GM12874 (cell line): ENCODE data around the gene FZD4.

Source experiments
- TF ChIP-seq, protein P1 (sequence below): IDR thresholded peaks from 2 replicates; pipeline ENCODE4 v1.5.1; 2011; ENCODE audit warnings: low read depth, mild to moderate bottlenecking, control low read depth, low read length, moderate library complexity; ENCODE audit not compliant: insufficient read depth

FZD4 gene

DNA sequence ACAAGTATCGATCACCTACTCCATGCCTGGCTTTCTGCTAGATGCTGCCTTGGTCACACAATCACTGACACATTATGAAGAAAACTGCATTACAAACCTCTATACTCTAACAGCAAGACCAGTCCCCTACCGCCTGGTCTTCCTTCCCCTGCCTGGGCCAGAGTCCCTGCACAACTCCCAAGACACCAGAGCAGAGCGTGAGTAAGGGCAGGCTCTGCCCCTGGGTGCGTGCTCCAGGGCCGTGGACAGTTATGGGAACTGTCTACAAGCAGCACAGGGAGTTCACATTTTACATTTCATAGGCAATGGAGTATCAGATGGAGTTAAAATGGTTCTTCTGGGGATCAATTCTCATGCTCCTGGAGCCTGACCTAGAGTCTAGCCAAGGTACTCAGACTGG, 6.5 kb downstream of the FZD4 start:
- TF ChIP-seq, protein P1, sequence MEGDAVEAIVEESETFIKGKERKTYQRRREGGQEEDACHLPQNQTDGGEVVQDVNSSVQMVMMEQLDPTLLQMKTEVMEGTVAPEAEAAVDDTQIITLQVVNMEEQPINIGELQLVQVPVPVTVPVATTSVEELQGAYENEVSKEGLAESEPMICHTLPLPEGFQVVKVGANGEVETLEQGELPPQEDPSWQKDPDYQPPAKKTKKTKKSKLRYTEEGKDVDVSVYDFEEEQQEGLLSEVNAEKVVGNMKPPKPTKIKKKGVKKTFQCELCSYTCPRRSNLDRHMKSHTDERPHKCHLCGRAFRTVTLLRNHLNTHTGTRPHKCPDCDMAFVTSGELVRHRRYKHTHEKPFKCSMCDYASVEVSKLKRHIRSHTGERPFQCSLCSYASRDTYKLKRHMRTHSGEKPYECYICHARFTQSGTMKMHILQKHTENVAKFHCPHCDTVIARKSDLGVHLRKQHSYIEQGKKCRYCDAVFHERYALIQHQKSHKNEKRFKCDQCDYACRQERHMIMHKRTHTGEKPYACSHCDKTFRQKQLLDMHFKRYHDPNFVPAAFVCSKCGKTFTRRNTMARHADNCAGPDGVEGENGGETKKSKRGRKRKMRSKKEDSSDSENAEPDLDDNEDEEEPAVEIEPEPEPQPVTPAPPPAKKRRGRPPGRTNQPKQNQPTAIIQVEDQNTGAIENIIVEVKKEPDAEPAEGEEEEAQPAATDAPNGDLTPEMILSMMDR, result no peak

DNA sequence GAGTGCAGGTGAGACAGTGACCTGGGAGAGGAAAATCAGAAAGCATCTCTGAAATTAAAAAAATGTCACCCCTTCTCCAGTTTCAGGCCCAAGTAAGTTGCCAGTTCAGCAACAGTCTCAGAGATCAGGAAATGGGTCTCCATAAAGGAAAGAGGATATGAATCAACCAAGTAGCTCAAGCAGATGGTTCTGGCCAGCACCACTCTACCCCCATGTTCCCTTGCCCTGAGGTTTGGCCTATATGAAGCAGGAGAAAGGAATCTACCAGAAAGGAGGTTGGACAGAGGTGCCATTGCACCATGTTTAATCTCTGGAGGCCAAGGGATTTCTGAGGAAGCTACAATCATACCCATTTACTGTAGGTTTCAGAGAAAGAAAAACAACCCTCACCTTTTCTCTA, 7.7 kb downstream of the FZD4 start:
- TF ChIP-seq, protein P1, result no peak

DNA sequence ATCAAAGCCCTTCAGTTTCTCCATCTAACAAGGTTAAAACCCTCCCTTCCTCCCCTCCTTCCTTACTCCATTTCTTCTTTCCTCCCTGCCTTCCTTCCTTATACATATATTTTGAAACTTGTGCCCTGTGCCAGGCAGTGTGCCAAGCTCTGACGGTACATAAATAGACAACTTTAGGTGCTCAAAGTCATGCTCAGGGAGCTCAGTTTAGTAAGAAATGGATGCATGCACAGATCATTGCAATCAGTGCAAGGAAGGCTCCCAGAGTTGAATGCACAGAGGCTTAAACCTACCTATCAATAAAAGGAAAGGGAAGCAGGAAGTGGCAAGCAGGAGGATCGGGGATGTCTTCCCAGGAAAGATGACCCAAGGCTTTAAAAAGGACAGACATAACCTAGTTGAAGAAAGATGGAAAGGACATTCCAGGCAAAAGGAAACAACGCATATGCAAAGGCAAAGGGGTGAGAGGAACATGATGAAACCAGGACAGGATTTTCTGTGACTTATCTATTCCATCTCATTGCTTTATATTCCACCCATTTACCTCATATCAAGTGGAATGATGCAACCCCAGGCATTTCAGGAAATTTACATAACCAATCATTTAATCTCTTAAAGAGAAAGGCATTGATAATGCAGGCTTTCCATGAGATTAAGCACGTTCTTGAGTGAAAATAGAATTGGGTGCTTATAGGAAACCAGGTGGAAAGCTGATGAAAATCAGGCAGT, 13.2 kb downstream of the FZD4 start:
- TF ChIP-seq, protein P1, result no peak

DNA sequence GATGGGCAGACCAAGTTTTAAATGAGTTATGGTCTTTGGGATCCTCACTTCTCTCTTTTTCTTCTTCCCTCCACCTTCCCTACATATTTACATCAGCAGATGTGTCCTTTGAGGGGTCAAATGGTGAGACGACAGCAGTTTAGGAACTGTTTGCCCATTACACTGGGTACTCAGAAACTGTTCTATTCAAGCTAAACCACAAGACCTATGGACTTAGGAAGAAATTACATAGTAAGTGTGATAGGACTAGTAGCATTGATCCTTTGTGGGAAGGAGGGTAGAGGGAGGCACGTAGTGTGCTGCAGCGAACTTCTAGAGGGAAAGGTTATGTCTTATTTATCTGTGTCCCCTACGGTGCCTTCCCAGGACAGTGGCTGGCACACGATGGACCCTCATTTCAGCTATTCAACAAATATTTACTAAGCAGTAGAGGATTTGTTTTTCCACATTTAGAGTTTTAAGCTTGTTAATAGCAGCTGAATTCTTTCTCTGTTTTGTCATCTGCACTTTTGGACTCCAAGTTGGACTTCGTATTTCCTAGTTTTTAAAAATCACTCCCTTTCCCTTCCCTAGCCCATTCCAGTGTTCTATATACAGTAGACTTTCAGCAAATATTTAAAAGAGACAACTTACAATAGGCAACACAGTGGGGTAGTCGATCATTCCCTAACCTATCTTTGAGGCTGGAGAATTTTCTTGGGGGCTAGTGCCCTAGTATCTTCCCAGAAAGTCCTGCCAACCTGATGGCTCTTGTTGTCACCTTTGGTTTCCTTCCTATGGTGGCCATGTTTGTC, 13.9 kb downstream of the FZD4 start:
- TF ChIP-seq, protein P1, result no peak

DNA sequence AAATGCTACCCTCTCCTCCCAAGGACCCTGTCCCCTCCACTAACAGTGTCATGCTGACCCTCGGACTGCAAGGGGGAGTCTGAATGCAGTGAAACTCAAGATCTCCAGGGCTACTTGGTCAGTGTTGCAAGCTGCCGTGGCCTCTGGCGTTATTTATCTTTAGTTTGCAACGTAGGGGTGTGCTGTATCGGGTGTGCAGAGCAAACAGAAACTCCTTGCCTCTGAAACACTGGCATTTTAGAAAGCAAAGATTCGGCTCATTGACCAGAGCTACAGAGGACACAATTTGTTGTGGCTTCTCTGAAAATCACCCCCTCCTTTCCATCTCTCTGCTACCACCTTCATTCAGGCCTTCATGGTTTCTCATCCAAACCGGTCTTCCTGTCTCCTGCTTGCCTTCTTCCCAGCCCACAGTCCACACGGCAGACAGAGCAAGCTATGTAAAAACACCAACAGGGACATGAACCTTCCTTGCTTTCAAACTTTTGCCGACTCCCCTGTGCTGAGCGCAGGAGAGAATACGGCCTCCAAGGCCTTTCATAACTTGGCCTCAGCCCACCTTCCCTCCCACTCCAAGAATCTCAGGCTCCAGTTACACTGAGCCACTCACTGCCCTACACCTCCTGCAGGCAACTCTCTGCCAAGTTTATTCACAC, 14.9 kb downstream of the FZD4 start:
- TF ChIP-seq, protein P1, result no peak

DNA sequence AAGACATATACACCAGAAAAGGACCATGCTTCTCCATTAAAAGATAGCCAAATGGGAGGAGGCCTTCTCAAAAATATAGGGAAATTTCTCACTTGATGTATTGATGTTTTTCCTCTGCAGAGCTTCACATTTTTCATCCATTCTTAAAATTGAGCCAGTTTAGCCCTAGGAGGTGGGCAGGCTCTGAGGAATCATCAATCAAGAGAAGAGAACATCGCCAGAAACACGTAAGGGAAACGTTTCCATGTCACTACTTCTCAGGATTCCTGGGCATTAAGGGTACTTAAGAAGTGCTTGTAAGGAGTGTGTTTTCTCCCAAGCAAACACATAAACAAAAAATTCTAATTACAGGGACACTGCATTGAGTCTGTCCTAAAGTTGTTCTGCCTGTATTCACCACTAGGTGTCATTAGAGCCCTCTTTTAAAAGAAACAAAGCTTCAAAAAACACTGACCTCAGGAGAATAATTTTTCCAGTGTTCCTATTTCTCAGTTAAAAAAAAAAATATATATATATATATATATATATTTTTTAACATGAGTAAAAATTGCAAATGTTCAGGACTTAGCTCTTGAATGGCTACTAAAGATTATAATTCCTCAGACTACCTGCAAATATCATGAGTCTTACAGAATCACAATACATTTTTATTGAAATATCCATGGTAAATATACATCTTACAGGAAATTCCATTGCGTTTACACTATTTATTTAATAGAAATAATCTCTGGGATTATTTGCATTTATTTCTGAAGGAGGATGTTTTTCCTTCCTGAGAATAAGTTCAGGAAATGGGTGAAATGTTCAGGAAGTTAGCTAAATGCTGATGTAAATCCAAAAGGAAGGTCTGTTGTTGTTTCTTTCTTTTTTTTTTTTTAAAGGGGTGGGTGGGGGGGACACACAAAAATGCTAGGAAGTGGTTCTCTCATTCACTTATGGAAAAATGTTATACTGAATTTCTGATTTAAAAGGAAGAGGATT, 16.0 kb downstream of the FZD4 start:
- TF ChIP-seq, protein P1, result peak; percentile 40; the same call in 1 of the 2 replicates
